ENCODE measurements around the gene TLCD1. TPM values are rescaled to one million over a fixed set of nuclear protein-coding genes. Genes with fewer than 3 reads are reported as not detected.

Gene TLCD1, protein sequence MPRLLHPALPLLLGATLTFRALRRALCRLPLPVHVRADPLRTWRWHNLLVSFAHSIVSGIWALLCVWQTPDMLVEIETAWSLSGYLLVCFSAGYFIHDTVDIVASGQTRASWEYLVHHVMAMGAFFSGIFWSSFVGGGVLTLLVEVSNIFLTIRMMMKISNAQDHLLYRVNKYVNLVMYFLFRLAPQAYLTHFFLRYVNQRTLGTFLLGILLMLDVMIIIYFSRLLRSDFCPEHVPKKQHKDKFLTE
- 1.3 and 2.4 TPM in 2 replicates for total RNA-seq (2014; rRNA removed; shearing (Covaris generic))

- peak; percentile 75 for DNase-seq (ENCODE audit: low read depth)
These were observed at the start of gene TLCD1 for GRCh38 chr17:28726226-28726626. TSS of gene TLCD1 (minus strand) at chr17:28726233. CDS start at chr17:28726097, 136 bp downstream.

DNA sequence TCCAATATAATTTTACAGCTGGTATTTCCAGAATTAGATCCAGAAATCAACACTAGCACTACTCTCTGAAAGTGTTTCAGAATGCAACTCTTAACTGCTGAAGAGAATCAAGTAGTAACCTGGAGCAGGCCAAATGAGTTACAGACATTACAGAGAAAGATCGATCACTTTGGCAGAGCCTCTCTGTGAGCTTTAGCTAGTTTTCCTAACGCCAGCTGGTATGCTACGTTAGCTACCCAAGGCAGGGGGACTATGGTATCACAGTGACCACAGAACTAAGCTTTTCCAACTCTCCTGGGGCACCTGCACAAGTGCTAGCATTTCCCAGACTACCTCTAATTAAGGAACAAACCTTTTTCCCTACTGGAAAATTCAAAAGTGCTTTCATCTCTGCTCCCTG, 48.2 kb upstream of the TLCD1 start:
- DNase-seq (ENCODE audit: low read depth): no peak

- no peak for DNase-seq (ENCODE audit: low read depth)
These were observed 47.7 kb upstream of the TLCD1 start for GRCh38 chr17:28773736-28774135.

DNA sequence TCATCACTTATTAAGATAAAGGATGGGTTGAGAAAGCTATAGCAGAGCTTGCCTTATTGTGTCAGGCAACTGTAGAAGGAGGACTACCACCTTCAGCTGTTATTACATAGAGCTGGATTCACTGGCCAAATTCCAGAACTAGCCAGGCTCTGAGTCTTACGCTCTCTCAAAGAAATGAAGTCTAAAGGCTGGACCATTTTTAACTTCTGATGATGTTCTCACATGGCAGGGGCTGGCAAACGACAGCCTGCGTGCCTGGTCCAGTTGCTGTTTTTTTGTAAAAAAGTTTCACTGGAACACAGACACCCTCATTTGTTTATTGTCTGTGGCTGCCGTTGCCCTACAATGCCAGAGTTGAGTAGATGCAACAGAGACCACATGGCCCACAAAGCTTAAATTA, 39.0 kb upstream of the TLCD1 start:
- DNase-seq (ENCODE audit: low read depth): no peak

DNA sequence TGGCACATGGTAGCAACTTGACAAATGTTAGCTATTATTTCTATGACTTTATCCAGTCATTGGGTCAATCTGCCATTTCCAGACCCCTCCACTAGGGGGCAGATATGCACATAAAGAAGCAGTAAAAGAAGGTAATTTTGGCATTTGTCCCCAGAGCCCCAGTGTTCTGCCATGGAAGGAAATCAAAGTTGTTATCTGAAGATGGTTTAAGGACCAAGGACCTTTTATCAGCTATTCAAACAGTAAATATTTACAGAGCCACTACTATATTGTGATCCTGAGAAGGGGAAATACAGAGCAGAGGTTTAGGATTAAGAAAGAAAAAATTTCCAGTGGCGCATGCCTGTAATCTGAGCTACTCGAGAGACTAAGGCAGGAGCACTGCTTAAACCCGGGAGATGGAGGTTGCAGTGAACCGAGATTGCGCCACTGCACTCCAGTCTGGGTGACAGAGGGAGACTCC, 37.8 kb upstream of the TLCD1 start:
- peak; percentile 61 for DNase-seq (ENCODE audit: low read depth)

DNA sequence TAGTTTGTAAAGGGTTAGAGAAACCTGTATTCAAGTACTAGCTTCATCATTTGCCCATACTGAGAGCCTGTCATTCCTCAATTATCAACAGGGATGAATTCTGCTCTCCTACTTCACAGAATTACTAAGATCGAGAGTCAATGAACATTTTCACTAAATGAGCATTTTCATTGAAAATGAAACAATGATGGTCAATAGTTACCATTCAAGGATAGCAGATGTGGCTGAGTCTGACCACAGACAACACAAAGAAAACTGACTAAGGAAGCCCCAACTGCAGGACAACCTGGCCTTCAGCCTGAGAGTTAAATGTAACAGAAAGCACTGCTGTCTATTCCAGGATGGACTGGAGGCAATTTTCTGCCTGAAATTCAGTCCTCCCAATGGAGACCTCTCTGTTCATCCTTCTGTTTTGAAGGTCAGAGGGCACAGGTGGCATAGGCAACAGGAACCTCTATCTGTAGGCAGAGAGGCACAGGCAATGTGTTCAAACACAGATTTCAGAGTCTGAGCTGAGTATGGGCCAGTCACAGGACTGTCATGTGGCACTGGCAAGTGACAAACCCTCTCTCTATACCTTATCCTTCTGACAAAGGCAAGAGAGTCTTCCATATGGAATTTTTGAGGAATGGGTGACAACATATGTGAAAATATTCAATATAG, 37.2 kb upstream of the TLCD1 start:
- no peak for DNase-seq (ENCODE audit: low read depth)

- no peak for DNase-seq (ENCODE audit: low read depth)
These were observed 34.8 kb upstream of the TLCD1 start for GRCh38 chr17:28760601-28761562.

DNA sequence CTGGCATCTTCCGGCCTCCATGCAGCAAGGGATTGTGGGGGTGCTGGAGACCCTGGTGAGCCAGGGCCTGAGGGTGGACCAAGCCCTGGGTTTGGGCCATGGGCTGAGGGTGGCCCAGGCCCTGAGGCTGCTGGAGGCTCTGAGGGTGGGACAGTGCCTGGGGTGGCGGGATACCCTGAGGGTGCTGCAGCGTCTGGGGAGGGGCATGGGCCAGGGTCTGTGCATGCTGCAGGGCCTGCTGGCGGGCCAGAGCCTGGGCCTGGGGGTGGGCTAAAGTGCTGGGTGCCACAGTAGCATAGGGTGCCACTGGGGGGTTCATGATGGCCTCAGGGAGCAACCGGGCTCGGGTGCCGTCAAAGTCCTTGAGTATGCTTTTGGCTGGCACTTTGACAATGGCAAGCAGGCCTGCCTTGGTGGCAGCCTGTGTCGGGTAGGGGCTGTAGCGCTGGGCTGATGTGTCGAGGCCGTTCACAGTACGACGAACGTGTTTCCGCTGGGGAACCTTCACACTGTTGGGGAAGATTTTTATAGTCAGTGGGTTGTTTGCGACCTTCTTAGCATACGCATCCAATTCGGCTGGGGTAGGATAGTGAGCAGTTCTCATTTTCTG, 33.3 kb upstream of the TLCD1 start:
- no peak for DNase-seq (ENCODE audit: low read depth)

DNA sequence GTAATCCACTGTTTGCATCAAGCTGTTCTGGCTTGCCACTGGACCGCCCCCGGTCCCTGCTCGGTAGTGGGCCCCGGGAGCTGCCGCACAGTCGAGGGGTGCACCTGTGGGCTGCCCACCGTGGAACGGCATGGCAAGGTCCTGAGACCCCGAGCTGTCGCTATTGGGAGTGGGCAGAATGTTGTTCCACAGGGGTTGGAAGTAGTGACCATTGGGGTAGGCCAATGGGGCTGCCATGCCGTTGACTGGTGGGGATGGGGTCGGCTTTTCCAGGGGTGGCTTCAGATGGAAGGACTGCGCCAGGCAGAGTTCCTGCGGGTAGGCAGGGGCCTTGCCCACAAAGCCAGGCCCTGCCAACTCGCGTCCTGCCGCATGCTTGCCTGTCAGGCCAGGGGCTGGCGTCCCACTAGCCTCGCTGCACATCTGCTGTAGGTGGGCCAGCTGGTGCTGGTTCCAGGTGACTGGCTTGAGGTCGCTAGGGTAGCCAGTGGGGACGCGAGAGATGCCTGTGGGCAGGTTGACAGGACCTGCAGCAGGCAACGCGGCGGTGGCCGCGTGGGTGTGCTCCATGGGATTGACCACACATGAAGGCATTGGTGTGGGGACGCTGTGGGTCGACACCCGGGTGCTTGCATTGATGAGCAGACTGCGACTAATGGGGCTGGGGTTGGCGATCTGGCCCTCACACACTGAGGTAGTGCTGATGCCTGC, 32.5 kb upstream of the TLCD1 start:
- no peak for DNase-seq (ENCODE audit: low read depth)

DNA sequence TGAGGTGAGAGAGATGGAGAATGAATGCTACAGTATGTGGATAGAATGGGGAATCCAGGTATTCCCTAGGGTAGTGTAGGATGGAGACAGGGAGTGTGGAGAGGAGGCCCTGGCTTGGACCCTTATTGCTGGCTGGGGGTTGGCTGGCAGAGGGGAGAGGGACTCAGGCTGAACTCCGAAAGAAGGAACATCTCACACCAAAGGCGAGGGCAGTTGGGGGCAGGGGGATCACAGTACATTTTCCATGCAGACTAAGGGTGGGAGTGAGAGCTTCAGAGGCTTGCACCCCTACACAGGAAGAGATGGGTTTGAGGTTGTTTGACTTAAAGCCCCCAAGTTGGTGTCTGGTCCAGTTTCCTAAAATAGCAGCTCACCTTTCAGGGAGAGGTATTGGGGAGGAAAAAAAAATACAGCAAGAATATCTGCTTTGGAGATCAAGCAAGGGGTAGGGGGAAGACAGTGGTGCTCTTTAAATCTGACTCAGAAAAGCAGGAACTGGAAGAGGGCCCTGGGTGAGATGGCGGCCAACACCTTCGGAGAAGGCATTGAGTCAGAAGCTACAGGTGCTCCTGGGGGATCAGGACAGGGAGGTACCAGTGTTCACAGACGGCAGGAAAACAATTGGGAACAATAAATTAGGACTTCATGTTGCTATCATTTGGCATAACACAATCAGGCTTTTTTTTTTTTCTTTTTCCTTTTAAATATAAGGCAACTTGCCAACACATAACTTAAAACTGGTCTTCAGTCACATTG, 30.2 kb upstream of the TLCD1 start:
- no peak for DNase-seq (ENCODE audit: low read depth)

DNA sequence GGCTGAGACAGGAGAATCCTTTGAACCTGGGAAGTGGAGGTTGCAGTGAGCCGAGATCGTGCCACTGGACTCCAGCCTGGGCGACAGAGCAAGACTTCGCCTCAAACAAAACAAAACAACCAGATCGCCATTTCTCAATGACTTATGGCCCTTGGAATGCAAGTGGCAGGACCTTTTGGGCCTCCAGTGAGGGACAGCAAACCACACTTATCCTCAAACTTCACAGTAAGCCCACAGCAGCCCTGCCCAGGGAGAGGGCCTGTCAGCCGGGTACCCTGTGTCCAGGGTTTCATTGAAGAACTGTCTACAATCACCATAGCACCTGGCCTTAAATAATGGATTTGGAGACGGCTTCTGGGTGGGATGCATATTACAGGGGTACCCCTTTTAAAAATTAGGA, 29.5 kb upstream of the TLCD1 start:
- no peak for DNase-seq (ENCODE audit: low read depth)

DNA sequence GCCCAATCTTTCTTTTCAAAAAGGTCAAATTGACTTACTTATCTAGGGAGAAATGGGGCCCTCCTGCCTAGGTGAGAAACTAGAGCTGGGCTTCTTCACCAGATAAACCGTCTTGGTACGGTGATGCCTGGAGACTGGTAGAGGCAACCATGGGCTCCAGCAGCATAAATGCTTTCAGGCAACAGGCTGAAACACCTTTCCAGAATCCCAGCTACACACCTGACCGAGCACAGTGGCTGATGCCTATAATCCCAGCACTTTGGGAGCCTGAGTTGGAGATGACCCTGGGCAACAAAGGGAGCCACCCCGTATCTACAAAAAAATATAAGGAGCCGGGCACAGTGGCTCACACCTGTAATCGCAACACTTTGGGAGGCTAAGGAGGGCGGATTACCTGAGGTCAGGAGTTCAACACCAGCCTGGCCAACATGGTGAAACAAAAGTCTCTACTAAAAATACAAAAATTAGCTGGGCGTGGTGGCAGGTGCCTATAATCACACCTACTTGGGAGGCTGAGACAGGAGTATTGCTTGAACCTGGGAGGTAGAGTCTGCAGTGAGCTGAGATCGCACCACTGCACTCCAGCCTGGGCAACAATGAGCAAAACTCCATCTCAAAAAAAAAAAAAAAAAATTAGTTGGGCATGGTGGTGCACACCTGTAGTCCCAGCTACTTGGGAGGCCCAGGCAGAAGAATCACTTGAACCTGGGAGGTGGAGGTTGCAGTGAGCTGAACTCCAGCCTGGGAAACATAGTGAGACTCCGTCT, 25.8 kb upstream of the TLCD1 start:
- no peak for DNase-seq (ENCODE audit: low read depth)

DNA sequence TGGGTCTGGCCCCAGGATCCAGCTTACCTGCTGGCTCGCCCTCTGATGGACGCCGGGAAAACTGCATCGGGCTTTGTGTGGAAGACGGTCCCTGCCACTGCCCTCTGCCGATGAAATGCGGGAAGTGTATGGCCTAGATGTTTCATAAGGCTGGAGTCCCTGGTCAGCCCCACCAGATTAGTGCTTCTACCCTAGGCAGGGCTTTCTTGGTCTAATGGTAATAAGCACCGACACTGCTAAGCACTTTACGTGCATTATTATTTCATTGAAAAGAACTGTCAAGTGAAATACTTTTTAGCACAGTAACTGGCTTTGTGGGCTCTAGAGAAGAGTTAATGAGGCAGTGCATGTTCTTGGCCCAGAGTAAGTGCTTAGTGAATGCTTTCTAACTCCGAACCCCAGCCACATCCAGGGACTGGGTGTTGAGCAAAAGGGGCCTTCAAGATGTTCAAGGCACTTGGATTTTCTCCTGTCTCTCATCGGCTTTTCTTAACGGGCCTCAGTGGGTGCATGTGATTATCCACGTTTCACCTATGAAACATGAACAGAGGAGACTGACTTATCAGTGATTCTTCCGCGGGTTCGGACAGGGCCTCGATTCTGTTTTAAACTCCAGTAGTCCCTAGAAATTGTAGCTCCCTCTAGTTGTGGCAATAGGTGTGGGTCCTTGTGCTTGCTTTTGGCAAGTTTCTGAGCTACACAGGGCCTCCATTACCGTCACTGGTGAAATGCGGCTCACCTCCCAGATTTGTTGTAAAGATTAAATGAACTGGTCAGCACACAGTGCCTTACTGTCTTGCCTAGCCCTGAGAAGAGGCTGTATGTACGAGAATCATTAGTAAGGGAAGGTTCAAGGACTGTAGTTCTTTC, 24.4 kb upstream of the TLCD1 start:
- DNase-seq (ENCODE audit: low read depth): peak; percentile 92

DNA sequence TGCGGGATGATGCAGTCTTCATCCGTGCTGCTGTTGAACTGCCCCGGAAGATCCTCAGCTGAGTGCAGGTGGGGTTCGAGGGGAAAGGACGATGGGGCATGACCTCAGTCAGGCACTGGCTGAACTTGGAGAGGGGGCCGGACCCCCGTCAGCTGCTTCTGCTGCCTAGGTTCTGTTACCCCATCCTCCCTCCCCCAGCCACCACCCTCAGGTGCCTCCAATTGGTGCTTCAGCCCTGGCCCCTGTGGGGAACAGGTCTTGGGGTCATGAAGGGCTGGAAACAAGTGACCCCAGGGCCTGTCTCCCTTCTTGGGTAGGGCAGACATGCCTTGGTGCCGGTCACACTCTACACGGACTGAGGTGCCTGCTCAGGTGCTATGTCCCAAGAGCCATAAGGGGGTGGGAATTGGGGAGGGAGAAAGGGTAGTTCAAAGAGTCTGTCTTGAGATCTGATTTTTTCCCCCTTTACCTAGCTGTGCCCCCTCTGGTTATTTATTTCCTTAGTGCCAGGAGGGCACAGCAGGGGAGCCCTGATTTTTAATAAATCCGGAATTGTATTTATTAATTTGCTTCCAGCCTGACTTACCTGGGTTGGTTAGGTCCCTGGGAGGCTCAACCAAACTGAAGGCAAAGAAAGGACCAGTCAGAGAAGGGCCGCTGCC, 23.6 kb upstream of the TLCD1 start:
- DNase-seq (ENCODE audit: low read depth): no peak

DNA sequence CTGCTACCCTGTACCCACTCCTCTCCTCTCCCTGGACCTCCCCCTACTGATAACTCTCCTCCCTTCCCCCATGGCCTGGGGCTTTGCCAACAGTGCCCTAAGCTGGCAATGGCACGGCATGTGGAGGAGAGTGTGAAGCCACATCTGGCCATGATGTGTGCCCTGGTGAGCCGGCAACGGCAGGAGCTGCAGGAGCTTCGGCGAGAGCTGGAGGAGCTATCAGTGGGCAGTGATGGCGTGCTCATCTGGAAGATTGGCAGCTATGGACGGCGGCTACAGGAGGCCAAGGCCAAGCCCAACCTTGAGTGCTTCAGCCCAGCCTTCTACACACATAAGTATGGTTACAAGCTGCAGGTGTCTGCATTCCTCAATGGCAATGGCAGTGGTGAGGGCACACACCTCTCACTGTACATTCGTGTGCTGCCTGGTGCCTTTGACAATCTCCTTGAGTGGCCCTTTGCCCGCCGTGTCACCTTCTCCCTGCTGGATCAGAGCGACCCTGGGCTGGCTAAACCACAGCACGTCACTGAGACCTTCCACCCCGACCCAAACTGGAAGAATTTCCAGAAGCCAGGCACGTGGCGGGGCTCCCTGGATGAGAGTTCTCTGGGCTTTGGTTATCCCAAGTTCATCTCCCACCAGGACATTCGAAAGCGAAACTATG, 23.0 kb upstream of the TLCD1 start:
- DNase-seq (ENCODE audit: low read depth): no peak

GRCh38 chr17:28747801-28748750, 22.0 kb upstream of the TLCD1 start:
- DNase-seq (ENCODE audit: low read depth): no peak

All from Daoy (cell line).